A549 (cell line): ENCODE data around the gene SIPA1L2. TPM values are rescaled to one million over a fixed set of nuclear protein-coding genes. Genes with fewer than 3 reads are reported as not detected.

Experiments
- ATAC-seq, 2 experiments: fragments of 200-7000 bp in 1 of 2; fragments of >200 bp in 1 of 2; cut with Nextera tagmentation in 1 of 2; cut with Tn5 transposase in 1 of 2; 3 replicates each; pipeline versions ENCODE4 v1.8.0 to v1.9.1; 2018 to 2020; ENCODE audit warnings: mild to moderate bottlenecking in 1 of 2, moderate library complexity in 1 of 2
- CTCF ChIA-PET: fragments of 300-600 bp; sonication (Branson Sonifier 250); formaldehyde crosslinking; extraction: SDS; loops from one replicate; lab custom pipeline; 2021; ENCODE audit warnings: antibody characterized with exemption, inconsistent platforms; lab: Yijun Ruan, JAX
- POLR2A ChIA-PET: fragments of 350-600 bp; formaldehyde crosslinking; extraction: SDS; loops from one replicate; lab custom pipeline; 2021; ENCODE audit warnings: antibody characterized with exemption, inconsistent platforms; lab: Yijun Ruan, JAX
- DNase-seq, 2 experiments: peaks; one replicate each; pipeline versions ENCODE4 v3.0.0 to v3.0.0-alpha.2; 2011 to 2016; ENCODE audit warnings: low read depth in 1 of 2, low spot score in 1 of 2
- FAIRE-seq: peaks from 2 replicates; lab custom pipeline; 2011; peaks lifted over from hg19 to GRCh38; lab: Jason Lieb, UNC
- H3K27ac ChIP-seq, 2 experiments: fragments of >200 bp; sonication (Bioruptor Twin); formaldehyde crosslinking; 3 replicates each; pipeline ENCODE4 v1.5.1; 2016 to 2017
- H3K4me1 ChIP-seq: fragments of >200 bp; sonication (Bioruptor Twin); formaldehyde crosslinking; 3 replicates; pipeline ENCODE4 v1.6.1; 2016
- H3K4me2 ChIP-seq: fragments of >200 bp; sonication (Bioruptor Twin); formaldehyde crosslinking; 3 replicates; pipeline ENCODE4 v1.6.1; 2016
- H3K4me3 ChIP-seq: fragments of >200 bp; sonication (Bioruptor Twin); formaldehyde crosslinking; 3 replicates; pipeline ENCODE4 v1.5.1; 2016
- H3K9me3 ChIP-seq: fragments of >200 bp; sonication (Bioruptor Twin); formaldehyde crosslinking; 3 replicates; pipeline ENCODE4 v1.6.1; 2016
- CBX2 ChIP-seq: fragments of 200-600 bp; sonication (generic); IDR thresholded peaks from 2 replicates; pipeline ENCODE4 v1.6.1; 2016; ENCODE audit warnings: low read depth, mild to moderate bottlenecking, borderline replicate concordance
- CBX8 ChIP-seq: fragments of 200-600 bp; sonication (generic); IDR thresholded peaks from 2 replicates; pipeline ENCODE4 v1.6.1; 2016
- CHD2 ChIP-seq: fragments of 150-350 bp; IDR thresholded peaks from 2 replicates; pipeline ENCODE4 v1.6.1; 2014; ENCODE audit warnings: low read length; ENCODE audit not compliant: partially characterized antibody
- ELK1 ChIP-seq: fragments of 150-350 bp; IDR thresholded peaks from 2 replicates; pipeline ENCODE4 v1.6.1; 2014; ENCODE audit warnings: low read depth, mild to moderate bottlenecking, low read length
- HMGXB4 ChIP-seq: fragments of 250-450 bp; sonication (Bioruptor Pico); IDR thresholded peaks from 2 replicates; pipeline ENCODE4 v1.5.0; 2021; ENCODE audit warnings: mild to moderate bottlenecking, moderate library complexity, borderline replicate concordance
- HOXB5 ChIP-seq: fragments of 250-450 bp; sonication (Bioruptor Pico); IDR thresholded peaks from 2 replicates; pipeline ENCODE4 v1.5.0; 2020; ENCODE audit warnings: mild to moderate bottlenecking, moderate library complexity
- JUN ChIP-seq, 2 experiments: fragments of >200 bp; sonication (Bioruptor Twin); formaldehyde crosslinking; IDR thresholded peaks; 2 replicates in 1 of 2; 3 replicates in 1 of 2; pipeline ENCODE4 v1.6.1; 2016 to 2017
- MAFK ChIP-seq: fragments of 450-650 bp; IDR thresholded peaks from 2 replicates; pipeline ENCODE4 v1.6.1; 2014; ENCODE audit not compliant: partially characterized antibody
- MYC ChIP-seq: IDR thresholded peaks from 2 replicates; pipeline ENCODE4 v1.6.1; 2012; ENCODE audit warnings: mild to moderate bottlenecking, inconsistent platforms, low read length, improper control_type of control experiment, borderline replicate concordance
- NFE2L2 ChIP-seq: fragments of 150-350 bp; conservative IDR thresholded peaks from 2 replicates; pipeline ENCODE4 v1.6.1; 2014; ENCODE audit warnings: low read length
- PHF8 ChIP-seq: fragments of 200-600 bp; sonication (generic); IDR thresholded peaks from 2 replicates; pipeline ENCODE4 v1.6.1; 2016; ENCODE audit warnings: low read depth, mild to moderate bottlenecking, antibody characterized with exemption, moderate library complexity, borderline replicate concordance
- RARB ChIP-seq: fragments of 250-450 bp; sonication (Bioruptor Pico); IDR thresholded peaks from 2 replicates; pipeline ENCODE4 v1.8.0; 2021; ENCODE audit warnings: mild to moderate bottlenecking, moderate library complexity
- RCOR1 ChIP-seq: fragments of 150-350 bp; IDR thresholded peaks from 2 replicates; pipeline ENCODE4 v1.6.1; 2014; ENCODE audit warnings: antibody characterized with exemption, low read length, low read depth
- USF2 ChIP-seq: fragments of 450-650 bp; IDR thresholded peaks from 2 replicates; pipeline ENCODE4 v1.6.1; 2014; ENCODE audit warnings: antibody characterized with exemption
- ZC3H11A ChIP-seq: fragments of 450-650 bp; IDR thresholded peaks from 2 replicates; pipeline ENCODE4 v1.6.1; 2014; ENCODE audit warnings: antibody characterized with exemption, mild to moderate bottlenecking
- ZNF302 ChIP-seq: fragments of 250-450 bp; sonication (Bioruptor Pico); IDR thresholded peaks from 2 replicates; pipeline ENCODE4 v1.9.0; 2021; ENCODE audit warnings: inconsistent platforms, mild to moderate bottlenecking, moderate library complexity
- ZSCAN20 ChIP-seq: fragments of 250-450 bp; sonication (Bioruptor Pico); IDR thresholded peaks from 2 replicates; pipeline ENCODE4 v1.8.0; 2022; ENCODE audit warnings: mild to moderate bottlenecking, moderate library complexity
- WGBS: methylation state at CpG from one replicate; pipeline ENCODE4 v1.1.6; 2017; ENCODE audit errors: missing lambda C conversion rate; 5-methylcytosine and 5-hydroxymethylcytosine counted together
- polyA plus RNA-seq, 4 experiments: library from polyadenylated mRNA; depleted of rRNA in 3 of 4; stranded (reverse); fragments of >200 nt; fragmentation: RNase III in 1 of 4; extraction: RNeasy Plus Mini Kit Qiagen cat#74134 plus additional on column Dnase treatment in 1 of 4; gene quantifications; 2 replicates in 3 of 4; 3 replicates in 1 of 4; pipeline ENCODE4 v1.2.3, GENCODE V29; 2011 to 2017
- TF ChIP-seq, protein P1 (sequence below): fragments of >200 bp; sonication (Bioruptor Twin); formaldehyde crosslinking; IDR thresholded peaks from 2 replicates; pipeline ENCODE4 v1.6.1; 2016
- TF ChIP-seq, protein P2 (sequence below): fragments of 200-600 bp; sonication (generic); IDR thresholded peaks from 2 replicates; pipeline ENCODE4 v1.6.1; 2016; ENCODE audit warnings: antibody characterized with exemption, mild to moderate bottlenecking, moderate library complexity

Gene SIPA1L2
- polyA plus RNA-seq, 2 of the 4 experiments (the other 2 are of a cell fraction): 6.0 to 16.9 TPM

GRCh38 chr1:232589111-232589811 is 40.7 kb downstream of the SIPA1L2 start (continued):
- TF ChIP-seq ELK1 (no peak), JUN (IDR thresholded peaks at IDR 0.05) (no peak)

GRCh38 chr1:232587141-232588008 is 42.6 kb downstream of the SIPA1L2 start:
- DNase-seq: no peak
- Histone ChIP-seq H3K4me1 (no peaks in the 10 kb centered on the region), H3K9me3 (no peaks in the 10 kb centered on the region), H3K4me2 (no peak overlapping the region), H3K27ac (no peak overlapping the region), H3K4me3 (no peak overlapping the region)
- no peak for ATAC-seq
- 63% methylated on average over 11 of the region's 11 CpGs for WGBS
- TF ChIP-seq HMGXB4 (no peak), MAFK (no peak), CBX2 (no peak), ZNF302 (CRISPR knock-in tag) (no peak), JUN (IDR thresholded peaks at IDR 0.05) (no peak), CHD2 (no peak), ZSCAN20 (CRISPR knock-in tag) (no peak), RARB (no peak), HOXB5 (CRISPR knock-in tag) (no peak), MYC (no peak), ZC3H11A (no peak), RCOR1 (no peak), PHF8 (no peak), CBX8 (no peak), USF2 (no peak), NFE2L2 (no peak)
- TF ChIP-seq, protein P1, sequence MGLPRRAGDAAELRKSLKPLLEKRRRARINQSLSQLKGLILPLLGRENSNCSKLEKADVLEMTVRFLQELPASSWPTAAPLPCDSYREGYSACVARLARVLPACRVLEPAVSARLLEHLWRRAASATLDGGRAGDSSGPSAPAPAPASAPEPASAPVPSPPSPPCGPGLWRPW: no peak
- TF ChIP-seq, protein P2, sequence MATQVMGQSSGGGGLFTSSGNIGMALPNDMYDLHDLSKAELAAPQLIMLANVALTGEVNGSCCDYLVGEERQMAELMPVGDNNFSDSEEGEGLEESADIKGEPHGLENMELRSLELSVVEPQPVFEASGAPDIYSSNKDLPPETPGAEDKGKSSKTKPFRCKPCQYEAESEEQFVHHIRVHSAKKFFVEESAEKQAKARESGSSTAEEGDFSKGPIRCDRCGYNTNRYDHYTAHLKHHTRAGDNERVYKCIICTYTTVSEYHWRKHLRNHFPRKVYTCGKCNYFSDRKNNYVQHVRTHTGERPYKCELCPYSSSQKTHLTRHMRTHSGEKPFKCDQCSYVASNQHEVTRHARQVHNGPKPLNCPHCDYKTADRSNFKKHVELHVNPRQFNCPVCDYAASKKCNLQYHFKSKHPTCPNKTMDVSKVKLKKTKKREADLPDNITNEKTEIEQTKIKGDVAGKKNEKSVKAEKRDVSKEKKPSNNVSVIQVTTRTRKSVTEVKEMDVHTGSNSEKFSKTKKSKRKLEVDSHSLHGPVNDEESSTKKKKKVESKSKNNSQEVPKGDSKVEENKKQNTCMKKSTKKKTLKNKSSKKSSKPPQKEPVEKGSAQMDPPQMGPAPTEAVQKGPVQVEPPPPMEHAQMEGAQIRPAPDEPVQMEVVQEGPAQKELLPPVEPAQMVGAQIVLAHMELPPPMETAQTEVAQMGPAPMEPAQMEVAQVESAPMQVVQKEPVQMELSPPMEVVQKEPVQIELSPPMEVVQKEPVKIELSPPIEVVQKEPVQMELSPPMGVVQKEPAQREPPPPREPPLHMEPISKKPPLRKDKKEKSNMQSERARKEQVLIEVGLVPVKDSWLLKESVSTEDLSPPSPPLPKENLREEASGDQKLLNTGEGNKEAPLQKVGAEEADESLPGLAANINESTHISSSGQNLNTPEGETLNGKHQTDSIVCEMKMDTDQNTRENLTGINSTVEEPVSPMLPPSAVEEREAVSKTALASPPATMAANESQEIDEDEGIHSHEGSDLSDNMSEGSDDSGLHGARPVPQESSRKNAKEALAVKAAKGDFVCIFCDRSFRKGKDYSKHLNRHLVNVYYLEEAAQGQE: no peak
- ChIA-PET POLR2A (no interaction called here), CTCF (interaction anchor here (1.4 to 1.5 kb wide), 2 partner anchors 8 to 15 kb away, joined by 3 to 5 read pairs; no protein-coding TSS in a partner anchor)
- no peak for FAIRE-seq
